ENCODE measurements around the gene PSIP1. TPM values are rescaled to one million over a fixed set of nuclear protein-coding genes. Genes with fewer than 3 reads are reported as not detected.
"Not testable (repeated sequence)": the region's sequence is repeated elsewhere in the genome, so short reads cannot be mapped to it uniquely, and the experiment has no call there.

PSIP1 gene
- total RNA-seq, 1 experiment from 2014 or later, result 42.9 TPM

GRCh38 chr9:15430920-15431844 lies 79.6 kb downstream of the PSIP1 start:
- CTCF ChIA-PET, result no interaction called here
- Histone ChIP-seq H2AFZ (ENCODE audit: low read length) (no peak overlapping the region), H3K27ac (ENCODE audit: low read length) (no peak overlapping the region), H3K4me2 (ENCODE audit: low read length) (no peak overlapping the region), H4K20me1 (ENCODE audit: low read length) (no peaks in the 10 kb centered on the region), H3F3A (ENCODE audit: low read length, unreplicated experiment) (no peaks in the 10 kb centered on the region), H3K4me1 (ENCODE audit: insufficient read depth, low read length) (no peaks in the 10 kb centered on the region), H3K9ac (ENCODE audit: low read length) (no peak overlapping the region), H3K9me3 (ENCODE audit: low read length) (no peaks in the 10 kb centered on the region), H3K36me3 (ENCODE audit: low read depth, low read length) (peaks cover 23% of the 10 kb centered on the region), H3K9me2 (replicated peaks; ENCODE audit: low read length) (no peaks in the 10 kb centered on the region), H3K27me3 (ENCODE audit: low read length) (no peaks in the 10 kb centered on the region), H3K4me3 (ENCODE audit: low read length) (no peak overlapping the region), H3K79me2 (ENCODE audit: low read length) (peaks cover 28% of the 10 kb centered on the region)
- DNase-seq (no peak), ATAC-seq (no peak)
- intact Hi-C loops (cut with micrococcal nuclease), result no loop called here
- TF ChIP-seq EZH2phosphoT487 (IDR thresholded peaks at IDR 0.05; ENCODE audit: borderline replicate concordance, low read length), result no peak
- TF ChIP-seq EZH2 (IDR thresholded peaks at IDR 0.05; ENCODE audit: low read length, unreplicated experiment), result no peak
- TF ChIP-seq CTCF (conservative IDR thresholded peaks at IDR 0.05; ENCODE audit: low read depth, low read length), result no peak
- BruUV-seq (replicated peaks), result no TSS peak
- POLR2A ChIA-PET (ENCODE audit: unreplicated experiment), result no interaction called here

- H2AFZ ChIP-seq (ENCODE audit: low read length); DNase-seq; BruUV-seq (replicated peaks); intact Hi-C loops (cut with micrococcal nuclease); H3K4me2 ChIP-seq (ENCODE audit: low read length); H3K27ac ChIP-seq (ENCODE audit: low read length); ATAC-seq; H3K9me2 ChIP-seq (replicated peaks; ENCODE audit: low read length); H3F3A ChIP-seq (ENCODE audit: low read length, unreplicated experiment); POLR2A ChIA-PET (ENCODE audit: unreplicated experiment); H3K4me3 ChIP-seq (ENCODE audit: low read length); H3K9me3 ChIP-seq (ENCODE audit: low read length); H3K27me3 ChIP-seq (ENCODE audit: low read length); H3K4me1 ChIP-seq (ENCODE audit: insufficient read depth, low read length); CTCF ChIA-PET; H3K9ac ChIP-seq (ENCODE audit: low read length); H4K20me1 ChIP-seq (ENCODE audit: low read length): not testable (repeated sequence)
- Histone ChIP-seq H3K36me3 (ENCODE audit: low read depth, low read length) (peaks cover 28% of the 10 kb centered on the region), H3K79me2 (ENCODE audit: low read length) (peaks cover 60% of the 10 kb centered on the region)
These were observed 83.1 kb downstream of the PSIP1 start for GRCh38 chr9:15427702-15428101.

GRCh38 chr9:15426019-15426418 lies 84.8 kb downstream of the PSIP1 start:
- Histone ChIP-seq H4K20me1 (ENCODE audit: low read length) (no peaks in the 10 kb centered on the region), H3K27me3 (ENCODE audit: low read length) (no peaks in the 10 kb centered on the region), H3K79me2 (ENCODE audit: low read length) (peaks cover 55% of the 10 kb centered on the region), H3K9ac (ENCODE audit: low read length) (no peak overlapping the region), H3K9me3 (ENCODE audit: low read length) (no peaks in the 10 kb centered on the region), H3K36me3 (ENCODE audit: low read depth, low read length) (peaks cover 28% of the 10 kb centered on the region), H3F3A (ENCODE audit: low read length, unreplicated experiment) (no peaks in the 10 kb centered on the region), H3K27ac (ENCODE audit: low read length) (no peak overlapping the region), H3K4me1 (ENCODE audit: insufficient read depth, low read length) (peaks cover 16% of the 10 kb centered on the region), H3K4me2 (ENCODE audit: low read length) (no peak overlapping the region), H2AFZ (ENCODE audit: low read length) (no peak overlapping the region), H3K9me2 (replicated peaks; ENCODE audit: low read length) (no peaks in the 10 kb centered on the region), H3K4me3 (ENCODE audit: low read length) (no peak overlapping the region)
- intact Hi-C loops (cut with micrococcal nuclease), result no loop called here
- TF ChIP-seq CTCF (conservative IDR thresholded peaks at IDR 0.05; ENCODE audit: low read depth, low read length) (no peak), EZH2phosphoT487 (IDR thresholded peaks at IDR 0.05; ENCODE audit: borderline replicate concordance, low read length) (no peak), EZH2 (IDR thresholded peaks at IDR 0.05; ENCODE audit: low read length, unreplicated experiment) (no peak)
- no peak for ATAC-seq
- no TSS peak for BruUV-seq (replicated peaks)
- DNase-seq, result no peak
- ChIA-PET POLR2A (ENCODE audit: unreplicated experiment) (no interaction called here), CTCF (no interaction called here)

Data from PC-3 (cell line).